ENCODE results near the gene CREB3.

CREB3 gene

DNA sequence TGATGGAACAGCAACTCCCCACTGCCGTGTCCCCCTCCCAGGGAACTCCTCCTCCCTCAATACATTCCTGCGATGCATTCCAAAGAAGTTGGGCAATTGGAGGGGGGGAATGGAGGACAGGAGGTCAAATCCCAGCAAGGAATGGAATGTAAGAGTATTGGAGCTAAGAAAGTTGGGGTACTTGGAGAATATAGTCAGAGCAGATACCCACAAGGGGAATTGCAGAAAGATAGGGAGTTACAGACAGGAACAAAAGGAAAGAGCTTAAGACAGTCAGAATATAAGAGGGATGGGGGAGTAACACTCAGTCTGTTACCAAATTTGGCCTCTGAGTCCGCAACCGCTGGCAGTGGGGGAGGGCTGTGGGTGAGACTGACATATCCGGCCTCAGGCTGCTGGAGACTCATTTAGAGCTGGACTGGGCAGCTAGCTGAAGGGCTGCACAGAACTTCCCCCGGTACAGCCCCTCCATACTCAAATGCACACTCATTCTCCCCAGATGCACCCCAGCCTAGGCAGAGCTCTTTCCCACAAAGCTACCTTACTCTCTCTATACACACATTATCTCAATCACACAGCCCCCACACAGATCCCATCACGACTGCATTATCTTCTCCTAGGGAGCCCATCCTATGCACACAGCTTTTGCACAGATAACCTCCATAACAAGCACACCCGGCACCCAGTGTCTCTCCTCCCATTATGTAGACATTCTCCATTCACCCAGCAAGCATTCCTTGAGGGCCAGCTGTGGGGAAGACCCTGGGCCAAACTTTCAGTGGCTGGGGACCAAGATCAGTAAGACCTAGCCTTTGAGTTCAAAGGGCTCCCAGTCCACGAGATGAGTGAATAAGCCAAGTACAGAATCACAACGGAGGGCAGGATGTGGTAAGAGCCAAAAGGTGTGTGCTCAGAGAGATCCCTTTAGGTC lies 4.2 kb upstream of the CREB3 start:
- DNase-seq = no peak

DNA sequence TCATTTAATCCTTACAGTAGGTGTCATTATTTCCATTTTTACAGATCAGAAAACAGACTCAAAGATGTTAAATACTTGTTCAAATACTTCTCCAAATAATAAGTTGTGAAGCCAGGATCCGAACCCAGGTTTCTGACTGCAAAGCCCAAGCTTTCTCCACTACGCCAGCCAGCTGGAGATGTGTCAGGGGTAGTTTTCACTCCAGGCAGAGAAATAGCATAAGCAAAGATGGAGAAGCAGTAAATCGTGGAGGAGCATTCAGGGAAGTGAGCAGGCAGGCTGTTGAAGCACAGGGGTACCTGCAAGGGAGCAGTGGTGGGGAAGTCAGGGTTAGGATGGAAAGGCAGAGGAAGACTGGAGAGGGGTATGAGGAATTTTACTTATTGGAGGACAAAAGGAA lies 3.4 kb upstream of the CREB3 start:
- no peak for DNase-seq

- DNase-seq = peak; percentile 87
Measured at GRCh38 chr9:35729700-35730485, 2.6 kb upstream of the CREB3 start.

GRCh38 chr9:35730486-35730854 lies 2.0 kb upstream of the CREB3 start:
- no peak for DNase-seq

DNA sequence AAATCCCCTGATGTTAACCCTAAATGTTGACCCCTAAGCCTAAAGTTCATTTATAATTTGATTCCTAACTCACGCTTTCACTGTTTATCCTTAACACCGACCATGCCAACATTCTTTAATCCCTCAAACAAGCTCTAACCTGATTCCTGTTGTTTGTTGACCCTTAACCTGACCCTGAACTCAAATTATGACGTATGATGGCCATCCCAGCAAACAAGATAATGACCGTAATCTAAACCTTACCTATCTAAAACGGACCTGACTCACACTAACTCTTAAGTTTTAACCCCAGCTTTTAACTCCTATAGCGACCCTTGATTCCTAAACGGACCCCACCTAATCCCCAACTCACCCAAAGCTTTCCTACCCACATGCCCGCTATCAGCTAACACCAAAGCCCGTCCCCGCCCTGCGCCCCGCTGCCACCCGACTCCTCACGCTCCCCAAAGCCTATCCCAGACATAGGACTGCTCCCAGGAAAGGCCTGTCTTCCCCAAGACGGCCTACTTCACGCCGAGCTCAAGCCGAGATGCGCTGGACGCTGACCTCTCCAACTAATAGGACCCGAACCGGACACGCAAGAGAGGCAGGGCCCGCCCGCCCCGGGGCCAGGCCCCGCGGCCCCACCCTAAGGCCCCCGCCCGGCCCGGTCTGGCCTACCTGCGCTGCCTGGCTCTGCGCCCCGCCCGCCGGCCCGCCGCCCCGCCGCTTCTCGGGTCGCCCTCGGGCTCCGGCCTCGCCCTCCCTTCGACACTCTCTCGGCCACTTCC lies 866 bp upstream of the CREB3 start:
- DNase-seq = no peak

GRCh38 chr9:35732800-35733541 lies 505 bp downstream of the CREB3 start:
- DNase-seq = peak; percentile 75

GRCh38 chr9:35734096-35734495 lies 1.6 kb downstream of the CREB3 start:
- no peak for DNase-seq

- peak; percentile 58 for DNase-seq
Measured at GRCh38 chr9:35736201-35736633, 3.8 kb downstream of the CREB3 start.

- DNase-seq = no peak
Measured at GRCh38 chr9:35737143-35737542, 4.7 kb downstream of the CREB3 start.

DNA sequence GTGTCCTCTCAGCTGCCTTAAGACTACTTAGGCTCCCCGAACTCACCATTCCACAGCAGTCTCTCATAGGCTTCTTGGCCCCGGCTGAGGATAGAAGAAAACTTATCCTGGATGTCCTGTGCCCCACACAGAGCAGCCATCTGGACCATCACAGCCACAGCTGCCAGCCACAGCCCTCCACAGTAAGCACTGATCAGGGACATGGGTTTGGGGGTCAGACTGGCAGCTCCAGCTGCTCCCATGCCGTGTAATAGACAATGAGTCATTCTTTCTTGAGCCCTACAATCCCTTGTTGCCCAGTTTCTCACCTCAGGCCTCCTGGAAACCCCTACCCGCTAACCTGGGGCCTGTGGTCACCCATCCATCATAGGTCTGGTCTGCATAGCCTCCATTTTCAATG lies 5.7 kb downstream of the CREB3 start:
- DNase-seq = no peak

- no peak for DNase-seq
Measured at GRCh38 chr9:35738924-35739323, 6.5 kb downstream of the CREB3 start.

GRCh38 chr9:35740243-35740642 lies 7.8 kb downstream of the CREB3 start:
- no peak for DNase-seq

DNA sequence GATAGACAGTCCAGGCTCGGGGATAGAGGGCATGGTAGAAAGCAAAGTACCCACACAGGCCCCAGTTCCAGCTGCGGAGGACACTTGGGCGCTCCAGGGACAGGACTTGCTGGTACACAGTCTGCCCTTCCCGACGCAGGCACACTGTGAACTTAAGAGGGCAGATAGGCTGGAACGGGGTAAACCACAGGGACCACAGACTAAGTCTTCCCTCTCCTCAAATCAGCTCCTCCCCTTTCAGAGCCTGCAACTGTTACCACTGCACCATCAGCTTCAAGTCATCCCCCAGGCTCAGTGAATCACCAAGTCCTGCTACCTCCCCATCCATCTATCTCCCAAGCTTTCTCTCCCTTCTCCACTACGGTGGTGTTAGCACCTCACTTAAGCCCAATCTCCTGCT lies 9.3 kb downstream of the CREB3 start:
- no peak for DNase-seq

DNA sequence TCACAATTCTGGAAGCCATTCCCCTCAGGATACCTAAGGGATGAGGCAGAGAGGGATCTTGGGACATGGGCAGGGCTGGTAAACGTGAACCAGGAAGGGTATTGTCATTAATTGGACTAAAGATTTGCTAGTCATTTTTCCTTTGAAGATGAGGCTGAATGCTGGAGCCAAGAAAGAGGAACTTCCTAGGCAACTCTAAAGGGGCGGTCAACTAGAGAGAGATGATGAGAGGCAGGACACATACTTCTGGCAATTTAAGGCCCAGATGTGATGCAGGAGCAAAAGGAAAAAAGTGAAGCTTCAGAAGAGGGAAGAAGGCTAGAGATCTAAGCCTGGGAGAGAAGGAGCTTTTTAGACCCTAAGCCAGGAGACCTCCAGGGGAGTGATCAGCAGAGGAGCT lies 11.0 kb downstream of the CREB3 start:
- DNase-seq = no peak

DNA sequence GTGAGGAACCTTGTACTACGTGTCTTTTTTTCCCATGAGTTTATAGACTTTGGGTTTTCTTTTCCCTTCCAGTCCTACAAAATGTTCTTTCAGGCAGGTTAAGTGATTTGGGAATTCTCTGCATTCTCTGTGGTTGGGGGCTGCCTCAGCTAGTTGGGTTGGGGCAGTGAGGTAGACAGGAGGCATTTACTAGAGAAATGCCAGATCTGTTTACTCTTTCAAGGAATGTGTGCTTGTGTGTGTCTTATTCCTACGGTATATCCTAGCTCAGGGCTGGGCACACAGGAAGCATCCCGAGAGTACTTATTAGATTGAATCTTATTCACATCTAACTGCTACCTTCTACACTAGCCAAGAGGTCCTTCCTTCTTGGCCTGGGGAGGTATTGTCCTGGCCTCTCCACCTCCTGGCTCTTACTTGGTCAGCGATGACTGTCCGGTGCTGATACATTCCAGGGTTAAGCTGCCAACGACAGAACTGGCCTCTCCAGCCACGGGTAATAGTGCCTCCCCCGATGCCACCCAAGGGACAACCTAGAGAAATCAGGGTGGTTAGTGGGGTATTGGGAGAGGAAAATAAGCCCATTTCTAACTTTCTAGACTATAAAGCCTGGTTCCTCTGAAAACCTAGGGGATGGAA lies 11.5 kb downstream of the CREB3 start:
- no peak for DNase-seq

- DNase-seq = no peak
Measured at GRCh38 chr9:35745569-35745968, 13.1 kb downstream of the CREB3 start.

GRCh38 chr9:35746583-35746982 lies 14.1 kb downstream of the CREB3 start:
- no peak for DNase-seq

DNA sequence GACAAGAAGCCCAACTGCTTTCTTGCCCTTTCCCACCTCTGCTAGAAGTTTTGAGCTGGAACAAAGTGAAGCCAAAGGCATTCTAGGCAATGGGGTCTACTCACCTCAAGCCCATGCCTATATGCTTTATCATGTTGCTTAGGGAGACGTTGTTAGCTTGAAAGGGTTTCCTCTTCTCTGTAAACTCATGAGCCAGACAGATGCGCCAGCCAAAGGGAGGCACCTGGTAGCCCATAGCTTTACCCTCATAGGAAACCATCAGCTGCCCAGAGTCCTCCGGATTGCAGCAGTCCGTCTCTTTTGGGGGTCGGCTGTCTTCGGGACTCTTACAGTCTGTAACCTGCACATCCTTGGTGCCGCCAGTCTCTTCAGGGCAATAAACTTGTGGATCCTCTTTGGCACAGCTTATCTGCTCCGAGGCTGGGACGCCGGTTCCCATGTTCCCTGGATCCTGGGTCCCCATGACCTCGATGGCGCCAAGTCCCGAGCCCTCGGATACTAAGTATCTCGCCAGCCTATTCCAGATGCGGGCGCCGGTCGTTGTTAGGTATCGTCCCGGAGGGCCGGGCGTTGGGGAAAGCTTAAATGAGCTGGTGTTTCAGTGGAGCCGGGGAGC lies 15.9 kb downstream of the CREB3 start:
- no peak for DNase-seq

DNA sequence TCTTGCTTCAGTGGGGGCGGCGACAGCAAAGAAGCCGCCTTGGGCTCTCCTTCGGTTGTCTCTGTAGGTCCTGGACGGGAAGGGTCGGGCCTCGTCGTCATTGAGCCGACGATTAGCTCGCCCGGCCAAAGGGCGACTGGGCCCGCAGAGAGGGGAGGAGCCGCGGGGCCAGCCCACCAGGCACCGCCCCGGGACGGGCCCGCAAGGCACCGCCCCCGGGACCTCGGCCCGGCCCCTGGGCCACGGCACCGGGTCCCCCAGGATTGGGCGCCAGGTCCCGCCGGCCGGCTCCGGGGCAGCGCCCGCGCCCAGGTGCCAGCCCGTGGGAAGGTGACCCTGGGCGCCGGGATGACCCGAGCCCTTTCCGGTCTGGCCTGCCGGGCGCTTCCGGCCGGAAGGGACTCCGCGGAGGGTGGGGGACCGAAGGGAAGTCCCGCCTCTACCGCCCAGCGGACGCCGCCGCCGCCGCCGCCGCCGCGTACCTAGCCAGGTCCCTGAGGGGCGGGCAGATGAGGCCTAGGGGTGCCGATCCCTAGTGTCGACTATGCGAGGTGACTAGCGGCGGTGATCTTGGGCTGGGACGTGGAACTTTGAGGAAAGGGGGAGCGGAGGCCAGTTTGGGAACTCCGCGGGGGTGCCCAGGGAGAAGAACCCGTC lies 16.5 kb downstream of the CREB3 start, which contains the start of the genes GBA2 and RGP1:
GBA2 (minus strand) TSS at position 371 of the 657 bp plus-strand sequence. CDS start 524 bp downstream, outside the sequence.
RGP1 (plus strand) TSS at position 430 of the 657 bp plus-strand sequence. CDS start 469 bp downstream, outside the sequence.
- no peak for DNase-seq

- DNase-seq = no peak
Measured at GRCh38 chr9:35749515-35750255, 17.2 kb downstream of the CREB3 start.
